CD4-positive, alpha-beta T cell (primary cell): Measurements from ENCODE around the gene RFK. TPM values are rescaled to one million over a fixed set of nuclear protein-coding genes. Genes with fewer than 3 reads are reported as not detected.
"Not testable (repeated sequence)": the region's sequence is repeated elsewhere in the genome, so short reads cannot be mapped to it uniquely, and the experiment has no call there.

Source experiments
- ATAC-seq: fragments of 200-7000 bp; cut with Tn5 transposase; one replicate; pipeline ENCODE4 v1.10.0; 2022; ENCODE audit warnings: mild to moderate bottlenecking; ENCODE audit not compliant: poor library complexity
- CTCF ChIA-PET: fragments of 350-600 bp; sonication (Branson Sonifier 250); formaldehyde crosslinking; loops from one replicate; lab custom pipeline; 2021; ENCODE audit warnings: antibody characterized with exemption, inconsistent platforms; lab: Charles Lee
- POLR2A ChIA-PET: fragments of 350-600 bp; sonication (Branson Sonifier 250); formaldehyde crosslinking; loops from one replicate; lab custom pipeline; 2021; ENCODE audit warnings: antibody characterized with exemption, inconsistent platforms; lab: Charles Lee
- DNase-seq, 14 experiments: peaks; one replicate each; pipeline ENCODE4 v3.0.0-alpha.2; 2013 to 2020; ENCODE audit warnings: mixed read lengths in 2 of 14
- H3K27ac ChIP-seq, 2 donors: one replicate each; pipeline versions ENCODE4 v1.5.1 to v1.7.0; 2013; ENCODE audit warnings: low read length in 2 of 2, low read depth in 1 of 2, mild to moderate bottlenecking in 1 of 2
- H3K27me3 ChIP-seq, 2 experiments: 1 replicate in 1 of 2; 2 replicates in 1 of 2; pipeline versions ENCODE4 v1.6.1 to v1.7.0; 2013; ENCODE audit warnings: low read length in 2 of 2, control low read depth in 1 of 2, mild to moderate bottlenecking in 1 of 2, moderate library complexity in 1 of 2; ENCODE audit not compliant: insufficient read depth in 2 of 2, control insufficient read depth in 1 of 2
- H3K36me3 ChIP-seq: one replicate; pipeline ENCODE4 v1.6.1; 2013; ENCODE audit warnings: low read length, control low read depth; ENCODE audit not compliant: insufficient read depth
- H3K4me1 ChIP-seq: one replicate; pipeline ENCODE4 v1.6.1; 2013; ENCODE audit warnings: low read length, control low read depth; ENCODE audit not compliant: insufficient read depth
- H3K4me3 ChIP-seq: one replicate; pipeline ENCODE4 v1.5.1; 2013; ENCODE audit warnings: mild to moderate bottlenecking, low read length, moderate library complexity
- H3K9me3 ChIP-seq, 2 experiments: 1 replicate in 1 of 2; 2 replicates in 1 of 2; pipeline versions ENCODE4 v1.6.1 to v1.7.0; 2013; ENCODE audit warnings: low read length in 2 of 2, mild to moderate bottlenecking in 2 of 2, control low read depth in 1 of 2, moderate library complexity in 1 of 2; ENCODE audit not compliant: control insufficient read depth in 1 of 2, insufficient read depth in 1 of 2
- H3K27ac Mint-ChIP-seq: one replicate; pipeline ENCODE4 v1.8.0; 2020; ENCODE audit warnings: mixed read lengths
- H3K27me3 Mint-ChIP-seq: one replicate; pipeline ENCODE4 v1.8.0; 2021; ENCODE audit warnings: mixed read lengths
- H3K36me3 Mint-ChIP-seq: one replicate; pipeline ENCODE4 v1.8.0; 2021; ENCODE audit warnings: low read depth, mixed read lengths
- H3K4me1 Mint-ChIP-seq: one replicate; pipeline ENCODE4 v1.8.0; 2021; ENCODE audit warnings: low read depth, mixed read lengths
- H3K4me3 Mint-ChIP-seq: one replicate; pipeline ENCODE4 v1.8.0; 2020; ENCODE audit warnings: mild to moderate bottlenecking, mixed read lengths
- H3K9me3 Mint-ChIP-seq: one replicate; pipeline ENCODE4 v1.8.0; 2020; ENCODE audit warnings: mixed read lengths
- intact Hi-C, 2 experiments: fragments of 100-400 bp; cut with DNase I in 1 of 2; cut with micrococcal nuclease in 1 of 2; formaldehyde crosslinking; loops; one replicate each; pipeline versions ENCODE4 v1.15.1 to v1.9.0; 2023 to 2025; cut with DNase I, micrococcal nuclease
- total RNA-seq, 174 experiments: library from RNA in 2 of 174; stranded (reverse) in 2 of 174; gene quantifications; one replicate each; pipeline ENCODE4 v1.2.3 and lab custom pipeline; 2021 to 2026
- TF ChIP-seq, protein P1 (sequence below): fragments of 200-600 bp; IDR thresholded peaks from one replicate; pipeline ENCODE4 v1.8.0; 2022; ENCODE audit warnings: antibody characterized with exemption, mild to moderate bottlenecking

The RFK gene
- total RNA-seq, 2 experiments from 2014 or later: 7.4 to 8.4 TPM

DNA sequence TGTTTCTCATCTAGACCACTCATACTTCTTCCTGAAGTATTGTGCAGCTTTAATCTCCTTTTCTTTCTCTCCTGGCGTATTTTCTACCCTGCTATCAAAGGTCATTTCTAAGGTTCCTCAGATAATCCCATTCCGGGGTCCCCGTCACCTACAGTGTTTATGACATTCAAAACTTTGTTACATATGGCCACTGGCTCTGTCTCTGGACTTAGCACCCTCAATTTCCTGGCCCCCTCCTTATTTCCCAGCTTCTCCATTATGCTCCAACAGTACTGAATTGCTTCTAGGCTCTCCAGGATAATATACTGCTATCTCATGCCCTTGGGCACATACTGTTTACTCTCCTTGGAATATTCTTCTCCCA lies 31.2 kb downstream of the RFK start:
- Histone ChIP-seq H3K27ac (no peak overlapping the region), H3K9me3 (no peaks in the 10 kb centered on the region), H3K4me3 (no peak overlapping the region), H3K36me3 (no peaks in the 10 kb centered on the region), H3K4me1 (no peaks in the 10 kb centered on the region), H3K27me3 (no peaks in the 10 kb centered on the region)
- TF ChIP-seq, protein P1, sequence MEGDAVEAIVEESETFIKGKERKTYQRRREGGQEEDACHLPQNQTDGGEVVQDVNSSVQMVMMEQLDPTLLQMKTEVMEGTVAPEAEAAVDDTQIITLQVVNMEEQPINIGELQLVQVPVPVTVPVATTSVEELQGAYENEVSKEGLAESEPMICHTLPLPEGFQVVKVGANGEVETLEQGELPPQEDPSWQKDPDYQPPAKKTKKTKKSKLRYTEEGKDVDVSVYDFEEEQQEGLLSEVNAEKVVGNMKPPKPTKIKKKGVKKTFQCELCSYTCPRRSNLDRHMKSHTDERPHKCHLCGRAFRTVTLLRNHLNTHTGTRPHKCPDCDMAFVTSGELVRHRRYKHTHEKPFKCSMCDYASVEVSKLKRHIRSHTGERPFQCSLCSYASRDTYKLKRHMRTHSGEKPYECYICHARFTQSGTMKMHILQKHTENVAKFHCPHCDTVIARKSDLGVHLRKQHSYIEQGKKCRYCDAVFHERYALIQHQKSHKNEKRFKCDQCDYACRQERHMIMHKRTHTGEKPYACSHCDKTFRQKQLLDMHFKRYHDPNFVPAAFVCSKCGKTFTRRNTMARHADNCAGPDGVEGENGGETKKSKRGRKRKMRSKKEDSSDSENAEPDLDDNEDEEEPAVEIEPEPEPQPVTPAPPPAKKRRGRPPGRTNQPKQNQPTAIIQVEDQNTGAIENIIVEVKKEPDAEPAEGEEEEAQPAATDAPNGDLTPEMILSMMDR: no peak
- no peaks in the 10 kb centered on the region for H3K4me1 Mint-ChIP-seq
- no peaks in the 10 kb centered on the region for H3K27me3 Mint-ChIP-seq
- ChIA-PET POLR2A (no interaction called here), CTCF (interaction anchor here (0.6 kb wide), 1 partner anchor 32 kb away, joined by 3 read pairs; no protein-coding TSS in a partner anchor)
- no peak overlapping the region for H3K4me3 Mint-ChIP-seq
- ATAC-seq: no peak
- no peaks in the 10 kb centered on the region for H3K9me3 Mint-ChIP-seq
- H3K36me3 Mint-ChIP-seq: no peaks in the 10 kb centered on the region
- no peak for DNase-seq
- intact Hi-C loops: no loop called here
- H3K27ac Mint-ChIP-seq: no peak overlapping the region

DNA sequence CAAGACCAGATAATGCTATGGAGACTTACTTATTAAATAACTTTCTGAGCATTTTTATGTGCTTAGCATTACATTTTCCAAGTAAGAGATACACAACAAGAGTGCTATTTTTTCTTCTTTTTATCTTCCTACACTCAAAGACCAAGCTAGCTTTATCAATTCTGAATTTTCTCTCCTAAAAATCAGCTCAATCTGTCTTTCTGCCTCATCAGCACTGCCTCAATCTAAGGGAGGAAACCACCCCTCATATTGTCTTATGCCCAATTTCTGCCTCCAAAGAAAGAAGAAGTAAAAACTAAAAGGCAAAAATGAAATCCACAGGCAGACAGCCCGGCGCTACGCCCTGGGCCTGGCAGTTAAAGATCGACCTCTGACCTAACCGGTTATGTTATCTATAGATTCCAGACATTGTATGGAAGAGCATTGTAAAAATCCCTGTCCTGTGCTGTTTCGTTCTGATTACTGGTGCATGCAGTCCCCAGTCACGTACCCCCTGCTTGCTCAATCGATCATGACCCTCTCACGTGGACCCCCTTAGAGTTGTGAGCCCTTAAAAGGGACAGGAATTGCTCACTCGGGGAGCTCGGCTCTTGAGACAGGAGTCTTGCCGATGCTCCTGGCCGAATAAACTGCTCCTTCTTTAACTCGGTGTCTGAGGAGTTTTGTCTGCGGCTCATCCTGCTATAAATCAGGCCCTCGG lies 31.7 kb downstream of the RFK start:
- H3K36me3 Mint-ChIP-seq, H3K36me3 ChIP-seq, CTCF ChIA-PET, DNase-seq, H3K9me3 Mint-ChIP-seq, H3K4me3 Mint-ChIP-seq, H3K4me3 ChIP-seq, H3K9me3 ChIP-seq, H3K27ac Mint-ChIP-seq, H3K27me3 Mint-ChIP-seq, H3K27me3 ChIP-seq, ATAC-seq, H3K27ac ChIP-seq, intact Hi-C loops, H3K4me1 ChIP-seq, POLR2A ChIA-PET, H3K4me1 Mint-ChIP-seq: not testable (repeated sequence)

DNA sequence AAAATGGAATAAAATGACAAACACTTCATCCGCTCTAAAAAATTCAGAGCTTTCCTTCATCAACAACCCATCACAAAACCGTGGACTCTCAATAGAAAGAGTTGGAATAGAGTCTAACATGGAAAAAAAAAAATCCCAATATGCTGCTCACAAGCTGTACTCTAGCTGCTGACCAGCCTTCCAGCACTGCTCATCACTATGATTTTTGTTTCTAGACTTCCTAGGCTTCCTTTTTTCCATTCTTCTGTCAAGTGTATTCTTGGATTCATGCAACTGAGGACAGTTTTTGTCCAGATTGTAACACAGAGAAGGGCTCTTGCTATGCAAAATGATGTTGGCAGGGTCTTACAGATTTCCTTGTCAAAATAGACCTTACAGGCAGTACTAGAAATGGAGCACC lies 34.5 kb downstream of the RFK start:
- no peaks in the 10 kb centered on the region for H3K9me3 Mint-ChIP-seq
- no peak overlapping the region for H3K4me3 ChIP-seq
- ChIA-PET POLR2A (interaction anchor here (0.6 to 1.2 kb wide), 2 partner anchors 9 to 24 kb away, joined by 3 to 4 read pairs; no protein-coding TSS in a partner anchor), CTCF (interaction anchor here (0.6 kb wide), 1 partner anchor 301 kb away, joined by 3 read pairs; no protein-coding TSS in a partner anchor)
- ATAC-seq (no peak), DNase-seq (no peak)
- no peaks in the 10 kb centered on the region for H3K36me3 ChIP-seq
- H3K36me3 Mint-ChIP-seq: no peaks in the 10 kb centered on the region
- no peak overlapping the region for H3K27ac ChIP-seq
- H3K9me3 ChIP-seq: no peaks in the 10 kb centered on the region
- no peaks in the 10 kb centered on the region for H3K27me3 ChIP-seq
- H3K4me1 Mint-ChIP-seq: no peaks in the 10 kb centered on the region
- TF ChIP-seq, protein P1: no peak
- no peaks in the 10 kb centered on the region for H3K4me1 ChIP-seq
- intact Hi-C loops: no loop called here
- H3K4me3 Mint-ChIP-seq: no peak overlapping the region
- H3K27me3 Mint-ChIP-seq: no peaks in the 10 kb centered on the region
- no peak overlapping the region for H3K27ac Mint-ChIP-seq
